Stimulated activated naive B cell treated with anti-CD40 and anti-IgM and Interleukin-4, amounts not matched to agents 10 μg/mL and 1 μg/mL and 100 μg/mL, for 72 hours (primary cell): ENCODE results near the gene SORCS2.
A peak's percentile ranks its signal among the peaks of the same experiment; 100 is the strongest.

Source experiments
- ATAC-seq, 2 donors: fragments of 150-1000 bp; cut with Tn5 transposase; replicated peaks; 2 replicates each; pipeline ENCODE4 v1.10.0; 2021; ENCODE audit warnings: moderate library complexity in 1 of 2
- DNase-seq: peaks from one replicate; pipeline ENCODE4 v3.0.0; 2021
- H3K27ac Mint-ChIP-seq: one replicate; pipeline ENCODE4 v1.8.0; 2022; ENCODE audit warnings: mild to moderate bottlenecking, mixed read lengths
- H3K27me3 Mint-ChIP-seq, 2 donors: one replicate each; pipeline ENCODE4 v1.8.0; 2022; ENCODE audit warnings: mixed read lengths in 2 of 2
- H3K36me3 Mint-ChIP-seq, 2 donors: one replicate each; pipeline ENCODE4 v1.8.0; 2022; ENCODE audit warnings: mixed read lengths in 2 of 2, mild to moderate bottlenecking in 1 of 2
- H3K4me1 Mint-ChIP-seq, 2 donors: one replicate each; pipeline ENCODE4 v1.8.0; 2022; ENCODE audit warnings: mixed read lengths in 2 of 2, mild to moderate bottlenecking in 1 of 2
- H3K4me3 Mint-ChIP-seq, 2 donors: one replicate each; pipeline ENCODE4 v1.8.0; 2022; ENCODE audit warnings: mild to moderate bottlenecking in 2 of 2, mixed read lengths in 2 of 2, moderate library complexity in 1 of 2
- H3K9me3 Mint-ChIP-seq, 2 donors: one replicate each; pipeline ENCODE4 v1.8.0; 2022; ENCODE audit warnings: mixed read lengths in 2 of 2, mild to moderate bottlenecking in 1 of 2

The SORCS2 gene

DNA sequence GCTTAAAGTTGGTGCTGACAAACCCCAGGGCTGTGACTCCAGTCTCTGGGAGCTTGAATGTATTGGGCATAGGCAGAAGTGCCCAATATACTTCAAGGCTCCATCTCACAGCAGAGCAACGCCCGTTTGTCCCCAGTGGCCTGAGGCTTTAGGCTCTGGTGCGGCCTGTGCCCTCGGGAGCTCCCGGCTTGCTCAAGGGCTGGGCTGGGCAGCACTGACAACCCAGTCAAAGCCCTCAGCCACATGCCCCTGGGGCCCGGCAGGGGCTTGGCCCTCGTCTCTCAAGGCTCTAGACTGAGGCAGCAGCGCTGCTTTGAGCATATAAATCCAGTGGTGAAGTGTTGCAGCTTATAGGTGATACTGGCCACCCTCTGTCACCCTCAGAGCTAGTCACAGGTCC is 543.6 kb downstream of the SORCS2 start:
- Mint-ChIP-seq H3K9me3 (no peaks in the 10 kb centered on the region), H3K4me1 (no peaks in the 10 kb centered on the region), H3K27me3 (peaks cover 0 to 4% of the 10 kb centered on the region in 2 donors), H3K36me3 (no peaks in the 10 kb centered on the region), H3K4me3 (no peak overlapping the region), H3K27ac (no peak overlapping the region)
- DNase-seq (no peak), ATAC-seq (no peak)

GRCh38 chr4:7736436-7737267 is 544.3 kb downstream of the SORCS2 start:
- Mint-ChIP-seq H3K27ac (no peak overlapping the region), H3K9me3 (no peaks in the 10 kb centered on the region), H3K27me3 (peaks cover 0 to 4% of the 10 kb centered on the region in 2 donors), H3K4me1 (no peaks in the 10 kb centered on the region), H3K36me3 (no peaks in the 10 kb centered on the region), H3K4me3 (no peak overlapping the region)
- DNase-seq (no peak), ATAC-seq (no peak)

DNA sequence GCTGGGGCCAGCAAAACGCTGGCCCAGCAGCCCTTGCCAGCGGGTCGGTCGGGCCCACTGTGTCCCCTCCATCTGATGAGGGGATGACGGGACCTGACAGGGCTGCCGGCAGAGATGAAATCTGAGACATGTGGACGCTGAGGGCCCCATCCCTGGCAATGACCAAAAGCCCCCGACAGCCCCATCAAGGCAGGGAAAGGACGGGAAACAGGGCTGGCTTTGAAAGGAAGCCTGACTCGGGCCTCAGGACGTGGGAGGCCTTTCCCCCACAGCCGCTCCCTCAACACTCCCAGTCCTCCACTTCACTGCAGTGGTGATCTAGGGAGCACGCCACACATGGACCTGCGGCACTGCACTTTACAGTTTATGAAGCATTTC is 544.9 kb downstream of the SORCS2 start:
- Mint-ChIP-seq H3K4me1 (no peaks in the 10 kb centered on the region), H3K4me3 (no peak overlapping the region), H3K9me3 (no peaks in the 10 kb centered on the region), H3K27ac (no peak overlapping the region), H3K36me3 (no peaks in the 10 kb centered on the region), H3K27me3 (peaks cover 0 to 4% of the 10 kb centered on the region in 2 donors)
- ATAC-seq (no peak), DNase-seq (no peak)

DNA sequence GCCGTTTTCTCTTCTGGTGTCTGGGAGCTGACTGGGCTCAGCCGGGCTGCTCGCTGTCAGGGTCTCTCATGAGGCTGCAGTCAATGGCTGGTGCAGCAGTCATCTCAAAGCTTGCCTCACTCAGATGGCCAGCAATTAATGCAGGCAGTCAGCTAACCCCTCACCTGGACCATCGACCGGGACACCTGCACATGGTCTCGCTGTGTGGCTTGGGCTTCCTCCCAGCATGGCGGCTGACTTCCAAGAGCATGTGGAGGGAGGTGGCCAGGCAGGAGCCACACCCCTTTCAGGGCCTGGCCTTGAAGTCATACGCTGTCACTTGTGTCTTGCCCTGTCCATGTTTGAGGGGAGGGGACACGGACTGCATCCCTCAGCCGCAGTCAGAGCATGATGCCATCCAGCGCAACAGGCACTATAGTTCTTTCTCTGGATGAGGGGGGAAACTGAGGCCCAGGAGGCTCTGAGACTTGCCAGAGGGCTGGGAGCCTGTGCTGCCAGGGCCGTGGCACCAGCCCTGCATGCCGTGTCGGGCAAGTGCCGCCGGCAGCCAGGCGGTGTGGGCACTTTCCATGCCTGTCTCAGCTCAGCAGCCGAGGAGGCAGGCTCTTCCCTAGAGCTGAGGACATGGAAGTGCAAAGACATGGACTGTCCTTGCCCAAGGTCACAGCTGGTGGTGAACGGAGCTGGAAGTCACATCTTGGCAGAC is 545.6 kb downstream of the SORCS2 start:
- DNase-seq (no peak), ATAC-seq (no peak)
- H3K9me3 Mint-ChIP-seq = no peaks in the 10 kb centered on the region
- H3K4me1 Mint-ChIP-seq = no peaks in the 10 kb centered on the region
- H3K27ac Mint-ChIP-seq = no peak overlapping the region
- H3K4me3 Mint-ChIP-seq = no peak overlapping the region
- H3K36me3 Mint-ChIP-seq = no peaks in the 10 kb centered on the region
- H3K27me3 Mint-ChIP-seq = peaks cover 0 to 4% of the 10 kb centered on the region in 2 donors

DNA sequence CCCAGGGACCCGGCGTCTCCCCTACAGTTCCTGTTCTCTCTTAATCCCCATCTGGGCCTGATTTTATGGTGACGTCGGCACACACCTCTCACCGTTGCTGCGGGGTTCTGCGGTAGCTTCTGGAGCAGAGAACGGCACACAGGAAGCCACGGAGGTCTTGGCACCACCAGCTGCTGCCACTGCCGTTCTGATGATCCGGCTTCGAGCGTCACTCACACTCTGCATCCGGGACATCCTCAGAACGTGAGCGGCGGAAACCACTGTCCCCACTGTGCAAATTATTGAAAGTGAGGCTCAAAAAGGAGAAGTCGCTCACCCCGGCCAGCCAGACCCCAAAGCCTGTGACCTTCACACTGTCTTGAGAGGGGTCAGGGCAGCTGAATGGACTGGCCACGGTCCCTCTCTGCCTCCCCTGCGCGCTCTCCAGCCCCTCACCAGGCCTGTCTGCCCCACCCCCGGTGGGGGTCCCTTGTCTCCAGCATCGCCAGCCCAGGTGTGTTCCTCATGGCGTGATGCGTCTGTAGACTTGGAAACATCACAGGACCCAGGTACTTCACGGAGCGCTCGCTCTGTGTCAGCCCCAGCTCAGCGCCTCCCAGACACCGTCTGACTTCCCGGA is 546.2 kb downstream of the SORCS2 start:
- Mint-ChIP-seq H3K4me3 (no peak overlapping the region), H3K4me1 (no peaks in the 10 kb centered on the region), H3K27me3 (peaks cover 0 to 4% of the 10 kb centered on the region in 2 donors), H3K9me3 (no peaks in the 10 kb centered on the region), H3K27ac (no peak overlapping the region), H3K36me3 (no peaks in the 10 kb centered on the region)
- DNase-seq (no peak), ATAC-seq (no peak)

GRCh38 chr4:7739077-7739917 is 547.0 kb downstream of the SORCS2 start:
- Mint-ChIP-seq H3K27ac (no peak overlapping the region), H3K9me3 (no peaks in the 10 kb centered on the region), H3K4me3 (no peak overlapping the region), H3K36me3 (no peaks in the 10 kb centered on the region), H3K4me1 (peaks cover 6 to 7% of the 10 kb centered on the region in 2 donors), H3K27me3 (peaks cover 0 to 9% of the 10 kb centered on the region in 2 donors)
- no peak for DNase-seq
- no peak for ATAC-seq

DNA sequence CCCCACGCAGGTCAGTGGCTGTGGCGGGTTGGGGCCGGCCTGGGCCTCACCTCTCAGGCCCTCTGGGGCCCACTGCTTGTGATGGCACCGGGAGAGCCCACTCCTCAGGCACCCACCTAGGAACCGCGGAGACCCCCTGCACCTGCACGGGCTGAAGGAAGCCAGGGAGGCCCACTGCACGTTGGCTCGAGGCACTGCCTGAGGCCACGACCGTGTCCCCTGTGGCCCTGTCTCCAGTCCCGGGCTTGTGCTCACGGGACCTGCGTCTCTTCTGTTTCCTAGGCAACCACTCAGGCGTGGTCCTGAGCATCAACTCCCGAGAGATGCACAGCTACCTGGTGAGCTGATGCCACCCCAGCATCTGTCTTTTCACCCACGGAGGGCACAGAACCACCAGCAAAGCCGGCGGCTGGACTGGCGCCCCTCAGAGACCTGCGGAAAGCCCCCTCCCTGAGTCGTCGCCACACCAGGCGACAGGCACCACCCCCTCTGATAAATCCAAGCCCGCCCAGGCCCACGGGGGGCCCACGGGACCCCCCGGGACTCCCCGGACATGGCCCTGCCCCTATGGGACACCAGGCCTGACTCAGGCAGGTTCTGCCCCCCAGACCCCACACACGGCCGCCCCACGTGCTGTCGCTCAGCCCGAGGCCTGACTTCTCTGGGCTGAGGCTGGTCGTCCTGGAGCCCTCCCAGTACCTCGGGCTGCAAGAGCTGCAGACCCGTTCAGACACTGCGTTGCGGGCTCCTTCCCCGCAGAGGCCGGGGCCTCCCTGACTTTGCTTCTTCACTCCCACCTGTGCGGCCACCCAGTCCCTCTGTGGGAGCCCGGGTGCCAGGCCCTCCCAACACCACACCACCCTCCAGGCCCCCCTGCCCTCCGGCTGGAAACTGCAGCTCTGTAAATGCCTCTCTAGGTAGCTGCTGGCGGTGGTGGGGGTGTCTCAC is 547.9 kb downstream of the SORCS2 start:
- Mint-ChIP-seq H3K4me3 (no peak overlapping the region), H3K27me3 (peaks cover 0 to 7% of the 10 kb centered on the region in 2 donors), H3K4me1 (peaks cover 6 to 8% of the 10 kb centered on the region in 2 donors), H3K27ac (no peak overlapping the region), H3K9me3 (no peaks in the 10 kb centered on the region), H3K36me3 (no peaks in the 10 kb centered on the region)
- DNase-seq (no peak), ATAC-seq (no peak)

- no peak for ATAC-seq
- no peak overlapping the region for H3K27ac Mint-ChIP-seq
- no peaks in the 10 kb centered on the region for H3K36me3 Mint-ChIP-seq
- no peak for DNase-seq
- H3K4me3 Mint-ChIP-seq = no peak overlapping the region
- peaks cover 0 to 9% of the 10 kb centered on the region in 2 donors for H3K27me3 Mint-ChIP-seq
- no peaks in the 10 kb centered on the region for H3K9me3 Mint-ChIP-seq
- H3K4me1 Mint-ChIP-seq = peaks cover 6 to 8% of the 10 kb centered on the region in 2 donors
These were observed 548.7 kb downstream of the SORCS2 start for GRCh38 chr4:7740866-7741525.

DNA sequence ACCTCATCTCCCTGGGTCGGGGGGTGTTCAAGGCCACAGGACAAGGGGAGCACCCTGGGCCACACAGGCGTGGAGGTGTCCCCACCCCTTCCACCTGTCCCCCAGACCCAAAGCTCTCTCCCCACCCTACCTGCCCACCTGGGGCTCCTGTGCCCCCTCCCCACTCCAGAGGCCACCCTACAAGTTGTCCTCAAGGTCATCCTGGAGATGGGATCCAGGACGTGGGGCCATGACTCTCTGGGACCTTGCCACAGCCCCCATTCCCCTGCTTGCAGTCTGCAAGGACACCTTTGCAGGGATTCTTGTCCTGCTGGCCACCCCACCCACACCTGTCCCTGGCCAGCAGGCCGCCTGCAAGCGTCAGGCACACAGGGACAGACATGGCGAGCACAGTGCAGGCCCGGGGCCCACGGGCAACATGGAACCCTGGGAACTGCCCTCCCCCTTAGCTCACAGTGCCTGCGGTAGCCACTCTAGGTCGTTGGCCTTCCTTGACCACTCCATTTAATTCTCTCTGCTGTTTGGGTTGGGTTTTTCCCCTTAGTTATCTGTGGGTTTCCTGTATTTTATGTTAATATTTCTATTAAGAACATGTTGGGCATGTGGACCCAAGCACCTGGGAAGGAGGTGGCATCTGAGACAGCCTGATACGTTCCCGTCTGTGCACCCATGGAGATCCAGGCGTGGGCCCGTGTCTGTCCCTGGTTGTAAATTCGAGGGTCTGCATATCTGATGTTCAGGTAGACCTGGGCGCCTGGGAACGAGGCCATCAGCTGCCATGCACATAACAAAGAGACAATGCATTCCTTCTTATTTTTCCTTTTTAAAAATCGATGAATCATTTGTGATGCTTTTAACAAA is 549.8 kb downstream of the SORCS2 start:
- DNase-seq = no peak
- H3K36me3 Mint-ChIP-seq = no peaks in the 10 kb centered on the region
- no peaks in the 10 kb centered on the region for H3K9me3 Mint-ChIP-seq
- H3K27me3 Mint-ChIP-seq = peaks cover 0 to 9% of the 10 kb centered on the region in 2 donors
- H3K27ac Mint-ChIP-seq = no peak overlapping the region
- no peak for ATAC-seq
- peaks cover 6 to 8% of the 10 kb centered on the region in 2 donors for H3K4me1 Mint-ChIP-seq
- H3K4me3 Mint-ChIP-seq = no peak overlapping the region

DNA sequence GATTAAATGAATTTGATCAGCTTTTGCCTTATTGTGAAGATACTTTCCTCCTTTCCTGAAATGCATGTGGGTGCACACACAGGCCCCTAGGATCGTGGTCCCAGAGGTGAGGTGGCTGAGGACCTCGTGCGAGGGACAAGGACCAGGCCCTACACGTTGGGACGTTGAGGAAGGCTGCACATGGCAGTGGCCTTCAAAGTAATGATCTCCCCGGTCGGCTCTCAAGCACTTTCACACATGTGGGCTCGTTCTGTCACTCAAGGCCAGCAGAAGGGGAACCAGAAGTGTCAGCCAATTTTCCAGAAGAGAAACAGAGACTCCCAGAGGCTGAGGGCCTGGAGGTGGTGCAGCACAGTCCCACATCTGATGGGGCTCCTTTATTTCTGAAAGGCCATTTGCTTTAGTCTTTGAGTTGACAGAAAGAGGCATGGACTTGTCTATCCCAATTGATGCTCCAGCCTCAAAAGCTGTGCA is 550.5 kb downstream of the SORCS2 start:
- Mint-ChIP-seq H3K4me1 (peaks cover 6 to 8% of the 10 kb centered on the region in 2 donors), H3K9me3 (no peaks in the 10 kb centered on the region), H3K27ac (no peak overlapping the region), H3K4me3 (no peak overlapping the region), H3K36me3 (no peaks in the 10 kb centered on the region), H3K27me3 (peaks cover 0 to 13% of the 10 kb centered on the region in 2 donors)
- ATAC-seq = no peak
- no peak for DNase-seq

- Mint-ChIP-seq H3K4me1 (peaks cover 6 to 8% of the 10 kb centered on the region in 2 donors), H3K4me3 (no peak overlapping the region), H3K27ac (no peak overlapping the region), H3K9me3 (no peaks in the 10 kb centered on the region), H3K27me3 (peaks cover 0 to 13% of the 10 kb centered on the region in 2 donors), H3K36me3 (no peaks in the 10 kb centered on the region)
- ATAC-seq (peak; percentile 66 to 70), DNase-seq (no peak)
These were observed 551.9 kb downstream of the SORCS2 start for GRCh38 chr4:7744142-7744804.
